Keratinocyte (primary cell): ENCODE data around the gene PTPRN2. TPM values are rescaled to one million over a fixed set of nuclear protein-coding genes. Genes with fewer than 3 reads are reported as not detected.

Experiments used
- DNase-seq: peaks from one replicate; pipeline ENCODE4 v3.0.0-alpha.2; 2011; ENCODE audit warnings: low read depth, missing footprints, low spot score
- FAIRE-seq: peaks from 2 replicates; lab custom pipeline; 2011; peaks lifted over from hg19 to GRCh38; lab: Jason Lieb, UNC
- H2AFZ ChIP-seq: 2 replicates; pipeline ENCODE4 v1.6.0; 2012; ENCODE audit warnings: low read length, control low read depth, inconsistent platforms; ENCODE audit not compliant: control insufficient read depth
- H3K27ac ChIP-seq: 2 replicates; pipeline ENCODE4 v1.5.1; 2011; ENCODE audit warnings: low read length; ENCODE audit not compliant: control insufficient read depth, insufficient read depth
- H3K27me3 ChIP-seq: 3 replicates; pipeline ENCODE4 v1.6.0; 2011; ENCODE audit warnings: low read length; ENCODE audit not compliant: control insufficient read depth, insufficient read depth; ENCODE audit errors: extremely low read depth
- H3K36me3 ChIP-seq, 2 experiments: 2 replicates in 1 of 2; 3 replicates in 1 of 2; pipeline ENCODE4 v1.5.1; 2011; ENCODE audit warnings: low read length in 2 of 2, mild to moderate bottlenecking in 1 of 2; ENCODE audit not compliant: control insufficient read depth in 2 of 2, insufficient read depth in 2 of 2; ENCODE audit errors: extremely low read depth in 1 of 2
- H3K4me1 ChIP-seq: 3 replicates; pipeline ENCODE4 v1.5.1; 2011; ENCODE audit warnings: low read length; ENCODE audit not compliant: control insufficient read depth, insufficient read depth; ENCODE audit errors: extremely low read depth
- H3K4me2 ChIP-seq: 3 replicates; pipeline ENCODE4 v1.6.0; 2011; ENCODE audit warnings: low read depth, low read length; ENCODE audit not compliant: control insufficient read depth, insufficient read depth; ENCODE audit errors: extremely low read depth
- H3K4me3 ChIP-seq, 3 experiments: fragments of 200-600 bp in 1 of 3; sonication (generic) in 1 of 3; 2 replicates in 2 of 3; 3 replicates in 1 of 3; pipeline ENCODE4 v1.5.1; 2011 to 2016; ENCODE audit warnings: low read length in 3 of 3, mild to moderate bottlenecking in 3 of 3, control low read depth in 2 of 3, inconsistent platforms in 1 of 3, low read depth in 1 of 3, mixed read lengths in 1 of 3, mixed run types in 1 of 3, moderate library complexity in 1 of 3; ENCODE audit not compliant: control insufficient read depth in 2 of 3, insufficient read depth in 2 of 3; ENCODE audit errors: extremely low read depth in 1 of 3
- H3K79me2 ChIP-seq: 2 replicates; pipeline ENCODE4 v1.6.0; 2012; ENCODE audit warnings: low read length; ENCODE audit not compliant: control insufficient read depth, insufficient read depth
- H3K9ac ChIP-seq: 3 replicates; pipeline ENCODE4 v1.6.0; 2011; ENCODE audit warnings: low read length; ENCODE audit not compliant: control insufficient read depth, insufficient read depth; ENCODE audit errors: extremely low read depth
- H3K9me1 ChIP-seq: 3 replicates; pipeline ENCODE4 v1.6.0; 2011; ENCODE audit warnings: low read length; ENCODE audit not compliant: control insufficient read depth, insufficient read depth; ENCODE audit errors: extremely low read depth
- H3K9me3 ChIP-seq: 2 replicates; pipeline ENCODE4 v1.5.1; 2012; ENCODE audit warnings: low read depth, low read length; ENCODE audit not compliant: control insufficient read depth
- H4K20me1 ChIP-seq: 3 replicates; pipeline ENCODE4 v1.6.0; 2011; ENCODE audit warnings: low read length; ENCODE audit not compliant: control insufficient read depth, insufficient read depth; ENCODE audit errors: extremely low read depth
- CTCF ChIP-seq, 3 experiments: IDR thresholded peaks in 1 of 3; conservative IDR thresholded peaks in 1 of 3; optimal IDR thresholded peaks in 1 of 3; 2 replicates in 2 of 3; 3 replicates in 1 of 3; pipeline versions ENCODE3 to v1.5.1; 2011; ENCODE audit warnings: low read length in 3 of 3, mild to moderate bottlenecking in 3 of 3, moderate library complexity in 2 of 3, control low read depth in 1 of 3, inconsistent platforms in 1 of 3; ENCODE audit not compliant: insufficient read depth in 2 of 3; ENCODE audit errors: extremely low read depth in 1 of 3
- EZH2 ChIP-seq: IDR thresholded peaks from one replicate; pipeline ENCODE4 v1.6.1; 2012; ENCODE audit warnings: inconsistent platforms, mild to moderate bottlenecking, low read length, moderate library complexity
- dilution Hi-C: fragments of 300-500 bp; cut with MboI; formaldehyde crosslinking; loops from one replicate; pipeline ENCODE4 v1.7.0; 2020; ENCODE audit warnings: low sequenced_read_pairs; ENCODE audit not compliant: extremely low pct_ligation_motif_present
- polyA plus RNA-seq, 5 experiments: library from polyadenylated mRNA; depleted of rRNA in 3 of 5; stranded (reverse) in 3 of 5; stranded (forward) in 1 of 5; unstranded in 1 of 5; fragments of >200 nt; gene quantifications; 1 replicate in 1 of 5; 2 replicates in 3 of 5; 3 replicates in 1 of 5; pipeline versions ENCODE4 v1.2.1 to v1.2.3, GENCODE V29; 2011 to 2012; ENCODE audit warnings: missing spikeins in 2 of 5, low read depth in 1 of 5, low replicate concordance in 1 of 5

Gene PTPRN2
- polyA plus RNA-seq, 1 donor (not counting 4 experiments of a cell fraction or from before 2014, with no cell fraction given): not detected

GRCh38 chr7:157839672-157840167 lies 747.9 kb downstream of the PTPRN2 start:
- H3K27ac ChIP-seq: no peak overlapping the region
- no peaks in the 10 kb centered on the region for H3K4me1 ChIP-seq
- DNase-seq: no peak
- dilution Hi-C loops: no loop called here
- FAIRE-seq: no peak
- H3K36me3 ChIP-seq: no peaks in the 10 kb centered on the region
- H3K79me2 ChIP-seq: no peaks in the 10 kb centered on the region
- no peaks in the 10 kb centered on the region for H4K20me1 ChIP-seq
- H3K9me1 ChIP-seq: no peaks in the 10 kb centered on the region
- H3K9ac ChIP-seq: no peak overlapping the region
- no peak overlapping the region for H3K4me3 ChIP-seq
- H3K27me3 ChIP-seq: no peaks in the 10 kb centered on the region
- TF ChIP-seq EZH2: no peak
- TF ChIP-seq CTCF (optimal IDR thresholded peaks at IDR 0.05 in 1 of 3, IDR thresholded peaks at IDR 0.05 in 1 of 3, conservative IDR thresholded peaks at IDR 0.05 in 1 of 3; ENCODE audit: extremely low read depth in 1 of 3, insufficient read depth in 2 of 3, low read length in 3 of 3): no peak
- H2AFZ ChIP-seq: no peak overlapping the region
- H3K4me2 ChIP-seq: no peak overlapping the region
- H3K9me3 ChIP-seq: peaks cover 24% of the 10 kb centered on the region

- FAIRE-seq: no peak
- no peaks in the 10 kb centered on the region for H3K9me1 ChIP-seq
- dilution Hi-C loops: no loop called here
Measured at GRCh38 chr7:157839226-157839625, 748.4 kb downstream of the PTPRN2 start.

More at GRCh38 chr7:157839226-157839625, 748.4 kb downstream of the PTPRN2 start:
- H3K9me3 ChIP-seq: peaks cover 23% of the 10 kb centered on the region
- DNase-seq: no peak
- no peak for TF ChIP-seq CTCF (optimal IDR thresholded peaks at IDR 0.05 in 1 of 3, IDR thresholded peaks at IDR 0.05 in 1 of 3, conservative IDR thresholded peaks at IDR 0.05 in 1 of 3; ENCODE audit: extremely low read depth in 1 of 3, insufficient read depth in 2 of 3, low read length in 3 of 3)
- no peak for TF ChIP-seq EZH2
- no peak overlapping the region for H3K9ac ChIP-seq
- no peak overlapping the region for H3K4me3 ChIP-seq
- H3K36me3 ChIP-seq: no peaks in the 10 kb centered on the region
- no peak overlapping the region for H2AFZ ChIP-seq
- no peaks in the 10 kb centered on the region for H3K4me1 ChIP-seq
- H3K27me3 ChIP-seq: no peaks in the 10 kb centered on the region
- no peak overlapping the region for H3K4me2 ChIP-seq
- no peaks in the 10 kb centered on the region for H3K79me2 ChIP-seq
- H3K27ac ChIP-seq: no peak overlapping the region
- no peaks in the 10 kb centered on the region for H4K20me1 ChIP-seq
